ENCODE measurements around the gene RAI14. TPM values are rescaled to one million over a fixed set of nuclear protein-coding genes. Genes with fewer than 3 reads are reported as not detected.

The RAI14 gene
- total RNA-seq, 1 donor from 2014 or later = 92.7 TPM

- Mint-ChIP-seq H3K36me3 (ENCODE audit: low read depth) (peaks cover 3% of the 10 kb centered on the region), H3K4me1 (peaks cover 11% of the 10 kb centered on the region), H3K27me3 (ENCODE audit: low read depth) (no peaks in the 10 kb centered on the region), H3K9me3 (no peaks in the 10 kb centered on the region), H3K4me3 (no peak overlapping the region), H3K27ac (ENCODE audit: unreplicated experiment) (no peak overlapping the region)
- TF ChIP-seq, protein P1, sequence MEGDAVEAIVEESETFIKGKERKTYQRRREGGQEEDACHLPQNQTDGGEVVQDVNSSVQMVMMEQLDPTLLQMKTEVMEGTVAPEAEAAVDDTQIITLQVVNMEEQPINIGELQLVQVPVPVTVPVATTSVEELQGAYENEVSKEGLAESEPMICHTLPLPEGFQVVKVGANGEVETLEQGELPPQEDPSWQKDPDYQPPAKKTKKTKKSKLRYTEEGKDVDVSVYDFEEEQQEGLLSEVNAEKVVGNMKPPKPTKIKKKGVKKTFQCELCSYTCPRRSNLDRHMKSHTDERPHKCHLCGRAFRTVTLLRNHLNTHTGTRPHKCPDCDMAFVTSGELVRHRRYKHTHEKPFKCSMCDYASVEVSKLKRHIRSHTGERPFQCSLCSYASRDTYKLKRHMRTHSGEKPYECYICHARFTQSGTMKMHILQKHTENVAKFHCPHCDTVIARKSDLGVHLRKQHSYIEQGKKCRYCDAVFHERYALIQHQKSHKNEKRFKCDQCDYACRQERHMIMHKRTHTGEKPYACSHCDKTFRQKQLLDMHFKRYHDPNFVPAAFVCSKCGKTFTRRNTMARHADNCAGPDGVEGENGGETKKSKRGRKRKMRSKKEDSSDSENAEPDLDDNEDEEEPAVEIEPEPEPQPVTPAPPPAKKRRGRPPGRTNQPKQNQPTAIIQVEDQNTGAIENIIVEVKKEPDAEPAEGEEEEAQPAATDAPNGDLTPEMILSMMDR (conservative IDR thresholded peaks at IDR 0.05) = no peak
- DNase-seq (ENCODE audit: low read depth, low spot score) = no peak
Observed at GRCh38 chr5:34736445-34737115, 80.5 kb downstream of the RAI14 start.

GRCh38 chr5:34737731-34738130 is 81.6 kb downstream of the RAI14 start:
- no peak overlapping the region for H3K27ac Mint-ChIP-seq (ENCODE audit: unreplicated experiment)

DNA sequence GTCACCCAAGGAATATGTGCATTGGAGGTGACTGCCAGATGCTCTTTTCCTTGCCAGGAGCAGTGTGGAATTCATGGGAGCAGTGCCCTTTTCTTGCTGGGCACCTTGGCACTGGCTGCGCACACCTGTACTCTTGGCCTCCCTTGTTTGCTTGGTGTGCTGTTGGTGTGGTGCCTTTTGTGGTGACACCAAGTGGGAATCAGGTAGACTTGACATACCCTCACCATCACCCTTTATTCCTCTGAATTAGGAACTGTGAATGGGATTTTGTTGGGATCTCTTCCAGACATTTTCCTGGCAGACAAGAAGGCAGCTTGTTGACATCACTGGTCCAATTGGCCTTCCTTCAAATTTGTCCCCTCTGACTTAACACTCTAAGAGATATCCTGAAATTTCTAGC is 82.3 kb downstream of the RAI14 start:
- Mint-ChIP-seq H3K27ac (ENCODE audit: unreplicated experiment) (no peak overlapping the region), H3K36me3 (ENCODE audit: low read depth) (peaks cover 4% of the 10 kb centered on the region), H3K9me3 (no peaks in the 10 kb centered on the region), H3K4me1 (peaks cover 6% of the 10 kb centered on the region), H3K4me3 (no peak overlapping the region), H3K27me3 (ENCODE audit: low read depth) (no peaks in the 10 kb centered on the region)
- no peak for DNase-seq (ENCODE audit: low read depth, low spot score)
- TF ChIP-seq, protein P1 (conservative IDR thresholded peaks at IDR 0.05) = no peak

More at GRCh38 chr5:34737731-34738130, 81.6 kb downstream of the RAI14 start:
- H3K9me3 Mint-ChIP-seq = no peaks in the 10 kb centered on the region
- H3K4me3 Mint-ChIP-seq = no peak overlapping the region
- TF ChIP-seq, protein P1 (conservative IDR thresholded peaks at IDR 0.05) = no peak
- H3K36me3 Mint-ChIP-seq (ENCODE audit: low read depth) = peaks cover 4% of the 10 kb centered on the region
- H3K4me1 Mint-ChIP-seq = peaks cover 6% of the 10 kb centered on the region
- no peak for DNase-seq (ENCODE audit: low read depth, low spot score)
- no peaks in the 10 kb centered on the region for H3K27me3 Mint-ChIP-seq (ENCODE audit: low read depth)

DNA sequence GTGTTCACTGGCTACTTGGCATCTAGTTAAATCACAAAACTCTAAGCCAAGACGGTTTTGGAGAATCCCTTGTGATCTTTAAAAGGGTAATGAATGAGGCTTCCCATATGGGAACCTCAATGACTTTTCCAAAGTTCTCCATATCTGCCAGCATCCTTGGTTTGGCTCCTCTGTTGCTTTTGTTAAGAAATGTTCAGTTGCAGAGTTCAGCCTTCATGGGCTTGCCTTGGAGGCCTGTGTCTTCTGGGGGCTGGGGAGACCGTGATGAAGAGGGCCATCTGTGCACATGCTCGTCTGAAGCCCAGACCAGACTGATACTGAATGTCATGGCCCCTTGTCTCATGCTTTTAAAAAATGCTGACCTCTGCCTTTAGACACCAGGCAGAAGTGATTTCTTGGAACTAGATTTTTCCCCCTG is 84.3 kb downstream of the RAI14 start:
- H3K36me3 Mint-ChIP-seq (ENCODE audit: low read depth) = peaks cover 4% of the 10 kb centered on the region
- no peaks in the 10 kb centered on the region for H3K9me3 Mint-ChIP-seq
- H3K27ac Mint-ChIP-seq (ENCODE audit: unreplicated experiment) = no peak overlapping the region
- TF ChIP-seq, protein P1 (conservative IDR thresholded peaks at IDR 0.05) = no peak
- no peak overlapping the region for H3K4me3 Mint-ChIP-seq
- DNase-seq (ENCODE audit: low read depth, low spot score) = no peak
- H3K27me3 Mint-ChIP-seq (ENCODE audit: low read depth) = no peaks in the 10 kb centered on the region
- H3K4me1 Mint-ChIP-seq = peaks cover 6% of the 10 kb centered on the region

DNA sequence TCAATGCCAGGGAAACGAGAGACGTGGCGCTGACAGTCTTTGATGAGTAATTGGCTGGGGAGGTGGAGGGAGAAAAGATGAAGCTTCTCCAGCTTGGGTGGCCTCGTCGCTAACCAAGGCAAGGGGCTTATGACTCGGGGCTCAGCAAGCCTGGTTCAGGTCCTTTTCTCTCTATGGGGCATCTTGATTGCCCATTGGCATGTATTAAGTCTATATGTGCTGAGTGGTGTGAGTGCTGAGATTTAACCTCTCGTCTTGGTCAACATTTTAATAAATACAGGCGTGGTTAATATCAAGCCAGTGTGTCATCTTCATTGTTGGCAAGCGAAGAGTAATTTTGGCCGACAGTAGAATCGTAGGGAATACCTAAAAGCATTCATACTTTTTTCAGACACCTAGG is 85.9 kb downstream of the RAI14 start:
- no peaks in the 10 kb centered on the region for H3K27me3 Mint-ChIP-seq (ENCODE audit: low read depth)
- peaks cover 6% of the 10 kb centered on the region for H3K4me1 Mint-ChIP-seq
- peaks cover 3% of the 10 kb centered on the region for H3K9me3 Mint-ChIP-seq
- TF ChIP-seq, protein P1 (conservative IDR thresholded peaks at IDR 0.05) = no peak
- H3K4me3 Mint-ChIP-seq = no peak overlapping the region
- H3K27ac Mint-ChIP-seq (ENCODE audit: unreplicated experiment) = peak overlapping the region; percentile 24
- H3K36me3 Mint-ChIP-seq (ENCODE audit: low read depth) = peaks cover 4% of the 10 kb centered on the region
- DNase-seq (ENCODE audit: low read depth, low spot score) = no peak

Data from neural crest cell (in vitro differentiated cells).